H1 (cell line): ENCODE results near the gene ICOSLG. TPM values are rescaled to one million over a fixed set of nuclear protein-coding genes. Genes with fewer than 3 reads are reported as not detected.
"Not testable (repeated sequence)": the region's sequence is repeated elsewhere in the genome, so short reads cannot be mapped to it uniquely, and the experiment has no call there.

ENCODE experiments used
- CTCF ChIA-PET: fragments of 300-600 bp; sonication (Branson Sonifier 250); formaldehyde crosslinking; loops from one replicate; lab custom pipeline; 2021; ENCODE audit not compliant: partially characterized antibody; lab: Charles Lee
- POLR2A ChIA-PET: fragments of 300-600 bp; sonication (Branson Sonifier 250); formaldehyde crosslinking; loops from one replicate; lab custom pipeline; 2021; ENCODE audit warnings: inconsistent platforms; ENCODE audit not compliant: partially characterized antibody; lab: Charles Lee
- DNase-seq, 2 experiments: peaks; one replicate each; pipeline versions ENCODE4 v3.0.0 to v3.0.0-alpha.2; 2010 to 2022; ENCODE audit warnings: low spot score in 2 of 2, low read depth in 1 of 2, mixed read lengths in 1 of 2
- FAIRE-seq: peaks from 2 replicates; lab custom pipeline; 2011; peaks lifted over from hg19 to GRCh38; lab: Jason Lieb, UNC
- H2AFZ ChIP-seq: 2 replicates; pipeline ENCODE4 v1.8.1; 2012; ENCODE audit warnings: low read length, inconsistent platforms
- H2AK5ac ChIP-seq: 2 replicates; pipeline ENCODE4 v1.6.1; 2013; ENCODE audit warnings: low read depth, low read length
- H2BK120ac ChIP-seq: replicated peaks from 2 replicates; pipeline ENCODE3; 2013; ENCODE audit warnings: low read depth, low read length, inconsistent platforms
- H2BK12ac ChIP-seq: 2 replicates; pipeline ENCODE4 v1.6.1; 2013; ENCODE audit warnings: low read depth, low read length
- H2BK15ac ChIP-seq: 2 replicates; pipeline ENCODE4 v1.6.1; 2013; ENCODE audit warnings: low read length
- H2BK20ac ChIP-seq: 2 replicates; pipeline ENCODE4 v1.6.1; 2013; ENCODE audit warnings: low read length
- H2BK5ac ChIP-seq: 2 replicates; pipeline ENCODE4 v1.6.1; 2013; ENCODE audit warnings: low read depth, low read length
- H3K14ac ChIP-seq: 2 replicates; pipeline ENCODE4 v1.6.1; 2013; ENCODE audit warnings: inconsistent platforms; ENCODE audit not compliant: insufficient read length
- H3K18ac ChIP-seq: 2 replicates; pipeline ENCODE4 v1.6.1; 2013; ENCODE audit warnings: low read length; ENCODE audit errors: extremely low read depth
- H3K23ac ChIP-seq: 2 replicates; pipeline ENCODE4 v1.6.1; 2013; ENCODE audit warnings: inconsistent platforms; ENCODE audit not compliant: insufficient read length
- H3K23me2 ChIP-seq: 2 replicates; pipeline ENCODE4 v1.6.1; 2013; ENCODE audit warnings: low read depth, low read length
- H3K27ac ChIP-seq: 2 replicates; pipeline ENCODE4 v1.6.1; 2011; ENCODE audit warnings: low read depth, low read length, inconsistent platforms
- H3K27me3 ChIP-seq, 4 experiments: replicated peaks in 1 of 4; 1 replicate in 1 of 4; 2 replicates in 3 of 4; pipeline versions ENCODE4 v1.6.1 to v1.8.1; 2011 to 2013; ENCODE audit warnings: low read length in 3 of 4, mild to moderate bottlenecking in 3 of 4, inconsistent platforms in 2 of 4, mixed read lengths in 2 of 4, moderate library complexity in 1 of 4; ENCODE audit not compliant: control insufficient read depth in 3 of 4, insufficient read depth in 3 of 4; ENCODE audit errors: extremely low read depth in 1 of 4
- H3K36me3 ChIP-seq, 4 experiments: 2 replicates each; pipeline versions ENCODE4 v1.6.1 to v1.8.1; 2011 to 2013; ENCODE audit warnings: mild to moderate bottlenecking in 4 of 4, low read length in 3 of 4, moderate library complexity in 2 of 4, control low read depth in 1 of 4, inconsistent platforms in 1 of 4; ENCODE audit not compliant: insufficient read depth in 4 of 4, control insufficient read depth in 2 of 4
- H3K4ac ChIP-seq: replicated peaks from 2 replicates; pipeline ENCODE3; 2013; ENCODE audit warnings: low read length, low read depth, mixed read lengths, inconsistent platforms; ENCODE audit not compliant: insufficient read length
- H3K4me1 ChIP-seq, 4 experiments: replicated peaks in 1 of 4; 1 replicate in 1 of 4; 2 replicates in 3 of 4; pipeline versions ENCODE4 v1.6.1 to v1.8.1; 2011 to 2013; ENCODE audit warnings: low read length in 3 of 4, inconsistent platforms in 2 of 4, mixed read lengths in 1 of 4; ENCODE audit not compliant: insufficient read depth in 4 of 4, control insufficient read depth in 3 of 4
- H3K4me2 ChIP-seq, 2 experiments: 2 replicates each; pipeline versions ENCODE4 v1.6.1 to v1.8.1; 2011 to 2013; ENCODE audit warnings: low read depth in 2 of 2, low read length in 2 of 2, control low read depth in 1 of 2, inconsistent platforms in 1 of 2, mild to moderate bottlenecking in 1 of 2; ENCODE audit not compliant: insufficient read depth in 1 of 2
- H3K4me3 ChIP-seq, 4 experiments: fragments of 200-600, 300-600 bp in 1 of 4; sonication (generic), shearing (Covaris generic), sonication (Bioruptor Twin) in 1 of 4; 2 replicates each; pipeline versions ENCODE4 v1.5.1 to v1.8.1; 2011 to 2016; ENCODE audit warnings: low read length in 4 of 4, low read depth in 3 of 4, control low read depth in 2 of 4, inconsistent platforms in 2 of 4, mild to moderate bottlenecking in 2 of 4, mixed read lengths in 1 of 4, moderate library complexity in 1 of 4; ENCODE audit not compliant: insufficient read depth in 2 of 4; ENCODE audit errors: extremely low read depth in 1 of 4
- H3K56ac ChIP-seq: replicated peaks from 2 replicates; pipeline ENCODE3; 2013; ENCODE audit warnings: low read depth, mild to moderate bottlenecking, mixed read lengths, low read length, inconsistent platforms; ENCODE audit not compliant: insufficient read length
- H3K79me1 ChIP-seq: 2 replicates; pipeline ENCODE4 v1.6.1; 2013; ENCODE audit warnings: low read depth, low read length, control low read depth
- H3K79me2 ChIP-seq, 2 experiments: 2 replicates each; pipeline versions ENCODE4 v1.6.1 to v1.8.1; 2012 to 2013; ENCODE audit warnings: low read length in 2 of 2, mild to moderate bottlenecking in 2 of 2, inconsistent platforms in 1 of 2; ENCODE audit not compliant: insufficient read depth in 2 of 2, control insufficient read depth in 1 of 2
- H3K9ac ChIP-seq, 4 experiments: replicated peaks in 1 of 4; 1 replicate in 1 of 4; 2 replicates in 3 of 4; pipeline versions ENCODE4 v1.6.1 to v1.8.1; 2011 to 2013; ENCODE audit warnings: low read depth in 3 of 4, low read length in 3 of 4, control low read depth in 2 of 4, mild to moderate bottlenecking in 2 of 4, moderate library complexity in 2 of 4, inconsistent platforms in 1 of 4; ENCODE audit errors: extremely low read depth in 1 of 4
- H3K9me3 ChIP-seq, 2 experiments: 2 replicates each; pipeline versions ENCODE4 v1.6.1 to v1.8.1; 2012 to 2013; ENCODE audit warnings: mild to moderate bottlenecking in 2 of 2, moderate library complexity in 2 of 2, control low read depth in 1 of 2, inconsistent platforms in 1 of 2, low read depth in 1 of 2, low read length in 1 of 2, mixed read lengths in 1 of 2; ENCODE audit not compliant: insufficient read depth in 2 of 2
- H4K20me1 ChIP-seq, 2 experiments: replicated peaks in 1 of 2; 2 replicates each; pipeline versions ENCODE3 to v1.8.1; 2011 to 2013; ENCODE audit warnings: inconsistent platforms in 2 of 2, low read length in 2 of 2, mild to moderate bottlenecking in 1 of 2; ENCODE audit not compliant: insufficient read depth in 2 of 2, control insufficient read depth in 1 of 2
- H4K5ac ChIP-seq: 2 replicates; pipeline ENCODE4 v1.6.1; 2013; ENCODE audit warnings: low read length, low read depth, mixed read lengths, inconsistent platforms; ENCODE audit not compliant: insufficient read length
- H4K8ac ChIP-seq: 2 replicates; pipeline ENCODE4 v1.8.0; 2013; ENCODE audit warnings: mild to moderate bottlenecking, moderate library complexity, low read length, inconsistent platforms; ENCODE audit not compliant: insufficient read depth; ENCODE audit errors: extremely low read depth
- H4K91ac ChIP-seq: replicated peaks from 2 replicates; pipeline ENCODE3; 2013; ENCODE audit warnings: low read length, mixed read lengths, inconsistent platforms; ENCODE audit not compliant: insufficient read length
- WGBS, 2 experiments: shearing (Covaris generic) in 1 of 2; methylation state at CpG; one replicate each; pipeline versions ENCODE4 v1.1.6 to v1.1.7; 2013 to 2015; ENCODE audit warnings: low lambda C conversion rate in 2 of 2, mixed read lengths in 2 of 2, inconsistent platforms in 1 of 2, low coverage in 1 of 2, missing lambda C conversion rate in 1 of 2; ENCODE audit not compliant: insufficient replicate concordance in 2 of 2, insufficient coverage in 1 of 2, insufficient read length in 1 of 2; ENCODE audit errors: extremely low coverage in 1 of 2, missing lambda C conversion rate in 1 of 2; 5-methylcytosine and 5-hydroxymethylcytosine counted together
- polyA plus RNA-seq, 7 experiments: library from polyadenylated mRNA; depleted of rRNA in 3 of 7; stranded (reverse) in 5 of 7; unstranded in 2 of 7; fragments of >200 nt in 5 of 7; fragments of 200-250 nt in 2 of 7; gene quantifications; 1 replicate in 5 of 7; 2 replicates in 1 of 7; 4 replicates in 1 of 7; pipeline versions ENCODE4 v1.2.1 to v1.2.3, GENCODE V29; 2011 to 2013; ENCODE audit warnings: missing spikeins in 2 of 7, mixed read lengths in 2 of 7
- total RNA-seq: library from RNA; stranded (reverse); fragmentation: NEBNext Ultra II Directional; extraction: Animal tissue kit (Norgen Biotek cat#: 25700); gene quantifications from 2 replicates; pipeline ENCODE4 v1.2.1, GENCODE V29; 2021

Gene ICOSLG
- total and polyA plus RNA-seq, 2 of the 8 experiments (the other 6 are each of a cell fraction or from before 2014, with no cell fraction given), result 2.3 to 5.5 TPM

- H3K36me3 ChIP-seq, H4K91ac ChIP-seq, H3K4me3 ChIP-seq, H3K4ac ChIP-seq, H3K23ac ChIP-seq, FAIRE-seq, H2BK120ac ChIP-seq, POLR2A ChIA-PET, CTCF ChIA-PET, H3K23me2 ChIP-seq, H3K56ac ChIP-seq, H3K27ac ChIP-seq, H3K9me3 ChIP-seq, H3K14ac ChIP-seq, H3K4me2 ChIP-seq, H2BK20ac ChIP-seq, H4K5ac ChIP-seq, H3K79me2 ChIP-seq, H2BK15ac ChIP-seq, H3K9ac ChIP-seq, DNase-seq, H2AK5ac ChIP-seq, H4K20me1 ChIP-seq, H3K4me1 ChIP-seq, H2AFZ ChIP-seq, H4K8ac ChIP-seq, H2BK5ac ChIP-seq, H3K79me1 ChIP-seq, H2BK12ac ChIP-seq, H3K27me3 ChIP-seq, H3K18ac ChIP-seq: not testable (repeated sequence)
- no CpG with 5 or more reads among the region's 15 CpGs for WGBS, 2 experiments
These were observed 32.7 kb downstream of the ICOSLG start for GRCh38 chr21:44207860-44208646.
